OCI-LY3 (cell line): ENCODE measurements around the gene EEF1AKMT3.

Experiments used
- CTCF ChIP-seq: fragments of 200-600, 300-600 bp; sonication (generic); IDR thresholded peaks from 2 replicates; pipeline ENCODE4 v1.5.1; 2014; ENCODE audit warnings: antibody characterized with exemption, low read length, low read depth
- EZH2phosphoT487 ChIP-seq: fragments of 200-600 bp; shearing (Covaris generic); IDR thresholded peaks from 2 replicates; pipeline ENCODE4 v1.6.1; 2018; ENCODE audit warnings: antibody characterized with exemption, mixed run types, low read depth

GRCh38 chr12:57830393-57830792 lies 58.0 kb downstream of the EEF1AKMT3 start:
- no peak for TF ChIP-seq CTCF
- TF ChIP-seq EZH2phosphoT487: no peak
